GM21381 (cell line): ENCODE data around the gene ELOVL6.
"Not testable (repeated sequence)": the region's sequence is repeated elsewhere in the genome, so short reads cannot be mapped to it uniquely, and the experiment has no call there.

Experiments used
- ATAC-seq: cut with Tn5 transposase; IDR thresholded peaks from one replicate; pipeline ENCODE4 v1.9.1; 2021; ENCODE audit warnings: mild to moderate bottlenecking, moderate library complexity; ENCODE audit not compliant: unreplicated experiment

The ELOVL6 gene

GRCh38 chr4:110163327-110164069 is 34.9 kb downstream of the ELOVL6 start:
- no peak for ATAC-seq

GRCh38 chr4:110160618-110161017 is 37.8 kb downstream of the ELOVL6 start:
- ATAC-seq = no peak

GRCh38 chr4:110159541-110159940 is 38.9 kb downstream of the ELOVL6 start:
- ATAC-seq = no peak

- no peak for ATAC-seq
Measured at GRCh38 chr4:110157580-110157979, 40.8 kb downstream of the ELOVL6 start.

GRCh38 chr4:110157166-110157565 is 41.2 kb downstream of the ELOVL6 start:
- ATAC-seq = not testable (repeated sequence)

- ATAC-seq = no peak
Measured at GRCh38 chr4:110156442-110156841, 42.0 kb downstream of the ELOVL6 start.

GRCh38 chr4:110155654-110156053 is 42.8 kb downstream of the ELOVL6 start:
- no peak for ATAC-seq

GRCh38 chr4:110154582-110154981 is 43.8 kb downstream of the ELOVL6 start:
- no peak for ATAC-seq

GRCh38 chr4:110152386-110152785 is 46.0 kb downstream of the ELOVL6 start:
- ATAC-seq = no peak

- no peak for ATAC-seq
Measured at GRCh38 chr4:110149089-110149488, 49.3 kb downstream of the ELOVL6 start.

- no peak for ATAC-seq
Measured at GRCh38 chr4:110142461-110142860, 56.0 kb downstream of the ELOVL6 start.

GRCh38 chr4:110139815-110140214 is 58.6 kb downstream of the ELOVL6 start:
- ATAC-seq = no peak

- ATAC-seq = no peak
Measured at GRCh38 chr4:110139111-110139510, 59.3 kb downstream of the ELOVL6 start.

- ATAC-seq = no peak
Measured at GRCh38 chr4:110138551-110138950, 59.9 kb downstream of the ELOVL6 start.

- ATAC-seq = no peak
Measured at GRCh38 chr4:110137829-110138228, 60.6 kb downstream of the ELOVL6 start.

- ATAC-seq = no peak
Measured at GRCh38 chr4:110135523-110135922, 62.9 kb downstream of the ELOVL6 start.

GRCh38 chr4:110135076-110135475 is 63.3 kb downstream of the ELOVL6 start:
- ATAC-seq = no peak

GRCh38 chr4:110134269-110134869 is 64.0 kb downstream of the ELOVL6 start:
- no peak for ATAC-seq

- no peak for ATAC-seq
Measured at GRCh38 chr4:110132816-110133719, 65.3 kb downstream of the ELOVL6 start.

GRCh38 chr4:110131916-110132315 is 66.5 kb downstream of the ELOVL6 start:
- ATAC-seq = no peak

GRCh38 chr4:110130576-110131358 is 67.6 kb downstream of the ELOVL6 start:
- no peak for ATAC-seq
